Muscle layer of duodenum (tissue), 2 donors: Measurements from ENCODE around the gene MYOD1.

Experiments used
- H3K27ac ChIP-seq: one replicate; pipeline ENCODE4 v1.7.0; 2013; ENCODE audit warnings: mild to moderate bottlenecking, low read length
- H3K27me3 ChIP-seq: one replicate; pipeline ENCODE4 v1.7.0; 2013; ENCODE audit warnings: low read depth, mild to moderate bottlenecking, control low read depth, low read length
- H3K36me3 ChIP-seq, 2 donors: one replicate each; pipeline ENCODE4 v1.7.0; 2013; ENCODE audit warnings: low read length in 2 of 2, control low read depth in 1 of 2, mild to moderate bottlenecking in 1 of 2; ENCODE audit not compliant: insufficient read depth in 2 of 2, control insufficient read depth in 1 of 2
- H3K4me1 ChIP-seq, 2 donors: one replicate each; pipeline ENCODE4 v1.7.0; 2013; ENCODE audit warnings: low read length in 2 of 2, mild to moderate bottlenecking in 2 of 2, control low read depth in 1 of 2, moderate library complexity in 1 of 2; ENCODE audit not compliant: insufficient read depth in 2 of 2, control insufficient read depth in 1 of 2
- H3K4me3 ChIP-seq, 2 donors: one replicate each; pipeline ENCODE4 v1.7.0; 2013; ENCODE audit warnings: low read length in 2 of 2, low read depth in 1 of 2, mild to moderate bottlenecking in 1 of 2
- H3K9me3 ChIP-seq, 2 donors: one replicate each; pipeline ENCODE4 v1.7.0; 2013; ENCODE audit warnings: low read length in 2 of 2, control low read depth in 1 of 2, mild to moderate bottlenecking in 1 of 2; ENCODE audit not compliant: control insufficient read depth in 1 of 2
- donor health status: healthy.

The MYOD1 gene

GRCh38 chr11:17768547-17768946 is 49.2 kb downstream of the MYOD1 start:
- Histone ChIP-seq H3K9me3 (no peaks in the 10 kb centered on the region), H3K4me3 (no peak overlapping the region), H3K36me3 (no peaks in the 10 kb centered on the region), H3K27me3 (no peaks in the 10 kb centered on the region), H3K4me1 (no peaks in the 10 kb centered on the region), H3K27ac (no peak overlapping the region)

- Histone ChIP-seq H3K9me3 (no peaks in the 10 kb centered on the region), H3K27ac (no peak overlapping the region), H3K4me1 (no peaks in the 10 kb centered on the region), H3K27me3 (no peaks in the 10 kb centered on the region), H3K36me3 (no peaks in the 10 kb centered on the region), H3K4me3 (no peak overlapping the region)
Observed at GRCh38 chr11:17769218-17769617, 49.8 kb downstream of the MYOD1 start.

GRCh38 chr11:17770048-17770652 is 50.8 kb downstream of the MYOD1 start:
- no peaks in the 10 kb centered on the region for H3K9me3 ChIP-seq
- H3K27ac ChIP-seq: no peak overlapping the region
- no peaks in the 10 kb centered on the region for H3K36me3 ChIP-seq
- no peaks in the 10 kb centered on the region for H3K4me1 ChIP-seq
- H3K27me3 ChIP-seq: no peaks in the 10 kb centered on the region
- H3K4me3 ChIP-seq: no peak overlapping the region

- no peaks in the 10 kb centered on the region for H3K4me1 ChIP-seq
- H3K36me3 ChIP-seq: no peaks in the 10 kb centered on the region
- no peak overlapping the region for H3K4me3 ChIP-seq
- H3K27ac ChIP-seq: no peak overlapping the region
- H3K9me3 ChIP-seq: no peaks in the 10 kb centered on the region
- H3K27me3 ChIP-seq: no peaks in the 10 kb centered on the region
Observed at GRCh38 chr11:17770917-17771316, 51.5 kb downstream of the MYOD1 start.

GRCh38 chr11:17771415-17771814 is 52.0 kb downstream of the MYOD1 start:
- Histone ChIP-seq H3K27ac (no peak overlapping the region), H3K27me3 (no peaks in the 10 kb centered on the region), H3K36me3 (no peaks in the 10 kb centered on the region), H3K4me3 (no peak overlapping the region), H3K9me3 (no peaks in the 10 kb centered on the region), H3K4me1 (no peaks in the 10 kb centered on the region)
